Smooth muscle cell (in vitro differentiated cells): ENCODE data around the gene CST4. TPM values are rescaled to one million over a fixed set of nuclear protein-coding genes. Genes with fewer than 3 reads are reported as not detected.
"Not testable (repeated sequence)": the region's sequence is repeated elsewhere in the genome, so short reads cannot be mapped to it uniquely, and the experiment has no call there.

ENCODE experiments used
- DNase-seq: peaks from one replicate; lab custom pipeline; 2025; ENCODE audit not compliant: unreplicated experiment; lab: John Stamatoyannopoulos, UW
- H2AFZ ChIP-seq: fragments of 200-600 bp; sonication (generic); 2 replicates; pipeline ENCODE4 v1.6.0; 2016; ENCODE audit warnings: antibody characterized with exemption, low read depth, mild to moderate bottlenecking
- H3F3A ChIP-seq: fragments of 200-600 bp; sonication (generic); 2 replicates; pipeline ENCODE4 v1.6.0; 2017; ENCODE audit warnings: antibody characterized with exemption, low read depth
- H3K27ac ChIP-seq: fragments of 200-600 bp; sonication (generic); 2 replicates; pipeline ENCODE4 v1.5.1; 2016; ENCODE audit warnings: low read depth, mild to moderate bottlenecking
- H3K27me3 ChIP-seq: fragments of 200-600 bp; sonication (generic); 2 replicates; pipeline ENCODE4 v1.6.1; 2016; ENCODE audit warnings: low read depth, mild to moderate bottlenecking
- H3K36me3 ChIP-seq: fragments of 200-600 bp; sonication (generic); 2 replicates; pipeline ENCODE4 v1.5.1; 2016; ENCODE audit warnings: low read depth
- H3K4me1 ChIP-seq: fragments of 200-600 bp; sonication (generic); 2 replicates; pipeline ENCODE4 v1.5.1; 2016; ENCODE audit warnings: low read depth
- H3K4me2 ChIP-seq: fragments of 200-600 bp; sonication (generic); 2 replicates; pipeline ENCODE4 v1.6.0; 2016; ENCODE audit warnings: mild to moderate bottlenecking
- H3K4me3 ChIP-seq: fragments of 200-600 bp; sonication (generic); 2 replicates; pipeline ENCODE4 v1.5.1; 2016; ENCODE audit warnings: mild to moderate bottlenecking
- H3K79me2 ChIP-seq: fragments of 200-600 bp; sonication (generic); 2 replicates; pipeline ENCODE4 v1.6.0; 2016; ENCODE audit warnings: low read depth, mild to moderate bottlenecking
- H3K9ac ChIP-seq: fragments of 200-600 bp; sonication (generic); 2 replicates; pipeline ENCODE4 v1.6.0; 2016; ENCODE audit warnings: low read depth
- H3K9me3 ChIP-seq: fragments of 200-600 bp; sonication (generic); replicated peaks from 2 replicates; pipeline ENCODE4 v1.5.1; 2016; ENCODE audit warnings: low read depth
- H4K20me1 ChIP-seq: fragments of 200-600 bp; sonication (generic); 2 replicates; pipeline ENCODE4 v1.6.0; 2016; ENCODE audit warnings: low read depth
- WGBS: methylation state at CpG from one replicate; pipeline ENCODE4 v1.1.7; 2016; ENCODE audit warnings: low lambda C conversion rate; 5-methylcytosine and 5-hydroxymethylcytosine counted together
- polyA plus RNA-seq: library from polyadenylated mRNA; unstranded; fragments of >200 nt; fragmentation: Nextera tagmentation; extraction: Ambion mirVana; gene quantifications from 2 replicates; pipeline ENCODE4 v1.2.1, GENCODE V29; 2016
- total RNA-seq: library from RNA; depleted of rRNA; stranded (reverse); fragments of >200 nt; gene quantifications from 2 replicates; pipeline ENCODE4 v1.2.3, GENCODE V29; 2014
- TF ChIP-seq, protein P1 (sequence below): fragments of 200-600 bp; sonication (generic); IDR thresholded peaks from 2 replicates; pipeline ENCODE4 v1.5.1; 2017; ENCODE audit warnings: borderline replicate concordance, mild to moderate bottlenecking, antibody characterized with exemption; ENCODE audit not compliant: insufficient read depth, poor library complexity, severe bottlenecking

Gene CST4
- total and polyA plus RNA-seq, 2 experiments from 2014 or later, result not detected

DNA sequence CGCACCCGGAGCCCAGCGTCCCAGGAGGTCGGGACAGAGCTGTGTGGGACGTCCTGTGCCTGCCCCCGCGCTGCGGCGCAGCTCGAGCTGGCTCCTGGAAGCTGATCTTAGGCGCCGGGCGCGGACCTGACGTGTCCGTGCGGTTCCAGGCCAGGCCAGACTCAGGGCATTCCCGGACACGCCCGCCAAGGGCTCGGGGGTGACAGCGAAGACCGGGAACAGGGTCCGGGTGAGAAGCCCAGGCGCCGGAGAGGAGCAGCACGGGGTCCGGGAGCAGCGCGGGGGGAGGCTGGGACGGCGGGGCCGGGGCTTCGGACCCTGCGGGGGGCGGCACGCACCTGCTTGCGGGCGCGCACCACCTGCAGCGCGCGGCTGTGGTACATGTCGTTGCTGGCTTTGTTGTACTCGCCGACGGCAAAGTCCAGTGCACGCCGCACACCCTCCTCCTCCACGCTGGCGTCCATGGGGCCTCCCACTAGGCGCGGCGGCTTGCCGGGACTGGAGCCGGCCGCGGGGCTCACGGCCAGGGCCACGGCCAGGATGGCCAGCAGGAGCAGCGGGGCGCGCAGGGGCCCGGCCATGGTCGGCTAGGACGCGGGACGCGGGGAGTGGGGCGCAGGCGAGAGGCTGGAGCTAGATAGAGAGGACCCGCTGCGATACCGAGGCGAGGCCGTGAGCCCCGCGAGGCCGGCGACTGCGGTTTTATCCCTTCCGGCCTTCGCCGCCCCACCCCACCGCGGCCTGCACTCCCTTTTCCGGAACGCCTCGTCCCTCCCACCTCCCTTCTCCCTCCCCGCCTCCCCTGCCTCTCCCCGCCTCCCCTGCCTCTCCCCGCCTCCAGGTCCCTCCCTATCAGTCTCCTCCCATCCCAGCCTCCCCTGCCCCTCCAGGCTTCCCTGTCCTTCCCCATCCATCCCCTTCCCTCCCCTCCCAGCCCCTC is 51.3 kb downstream of the CST4 start, which contains the start of gene CST3:
TSS of gene CST3 (minus strand) at position 674 of the 940 bp plus-strand sequence. CDS start at position 581, 93 bp downstream.
- TF ChIP-seq, protein P1, sequence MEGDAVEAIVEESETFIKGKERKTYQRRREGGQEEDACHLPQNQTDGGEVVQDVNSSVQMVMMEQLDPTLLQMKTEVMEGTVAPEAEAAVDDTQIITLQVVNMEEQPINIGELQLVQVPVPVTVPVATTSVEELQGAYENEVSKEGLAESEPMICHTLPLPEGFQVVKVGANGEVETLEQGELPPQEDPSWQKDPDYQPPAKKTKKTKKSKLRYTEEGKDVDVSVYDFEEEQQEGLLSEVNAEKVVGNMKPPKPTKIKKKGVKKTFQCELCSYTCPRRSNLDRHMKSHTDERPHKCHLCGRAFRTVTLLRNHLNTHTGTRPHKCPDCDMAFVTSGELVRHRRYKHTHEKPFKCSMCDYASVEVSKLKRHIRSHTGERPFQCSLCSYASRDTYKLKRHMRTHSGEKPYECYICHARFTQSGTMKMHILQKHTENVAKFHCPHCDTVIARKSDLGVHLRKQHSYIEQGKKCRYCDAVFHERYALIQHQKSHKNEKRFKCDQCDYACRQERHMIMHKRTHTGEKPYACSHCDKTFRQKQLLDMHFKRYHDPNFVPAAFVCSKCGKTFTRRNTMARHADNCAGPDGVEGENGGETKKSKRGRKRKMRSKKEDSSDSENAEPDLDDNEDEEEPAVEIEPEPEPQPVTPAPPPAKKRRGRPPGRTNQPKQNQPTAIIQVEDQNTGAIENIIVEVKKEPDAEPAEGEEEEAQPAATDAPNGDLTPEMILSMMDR, result no peak
- Histone ChIP-seq H3K79me2 (peaks cover 3% of the 10 kb centered on the region), H3K4me2 (peak within 1 kb of the TSS; percentile 99), H2AFZ (peak within 1 kb of the TSS; percentile 95), H3F3A (peaks cover 10% of the 10 kb centered on the region), H3K27ac (peak within 1 kb of the TSS; percentile 19), H4K20me1 (peaks cover 20% of the 10 kb centered on the region), H3K36me3 (no peaks in the 10 kb centered on the region), H3K27me3 (no peaks in the 10 kb centered on the region), H3K4me3 (peak within 1 kb of the TSS; percentile 91), H3K9me3 (no peaks in the 10 kb centered on the region), H3K4me1 (peaks cover 12% of the 10 kb centered on the region), H3K9ac (peak within 1 kb of the TSS; percentile 85)
- WGBS, result under 1% methylated on average over 61 of the region's 92 CpGs
- peak; percentile 35 for DNase-seq

DNA sequence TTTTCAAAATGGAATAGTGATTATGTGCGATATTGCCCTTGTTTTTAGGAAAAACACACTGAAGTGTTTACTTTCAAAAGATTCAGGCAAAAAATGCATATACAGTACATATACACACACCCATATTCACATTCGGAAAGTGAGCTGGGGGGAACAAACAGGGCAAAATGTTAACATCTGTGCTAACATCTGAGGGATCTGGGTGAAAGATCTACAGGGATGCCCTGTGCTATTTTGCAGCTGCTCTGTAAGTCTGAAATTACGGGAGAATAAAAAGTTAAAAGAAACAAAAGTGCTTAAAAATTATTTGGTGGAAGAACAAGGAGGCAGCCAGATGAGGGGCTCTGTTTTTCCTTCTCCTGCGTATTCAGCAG is 51.9 kb downstream of the CST4 start:
- Histone ChIP-seq H3K4me2 (peak overlapping the region; percentile 99), H4K20me1 (peaks cover 20% of the 10 kb centered on the region), H3K4me1 (peaks cover 9% of the 10 kb centered on the region), H2AFZ (peak overlapping the region; percentile 95), H3K4me3 (peak overlapping the region; percentile 91), H3K9me3 (no peaks in the 10 kb centered on the region), H3K79me2 (peaks cover 3% of the 10 kb centered on the region), H3F3A (peaks cover 7% of the 10 kb centered on the region), H3K9ac (peak overlapping the region; percentile 85), H3K27ac (peak overlapping the region; percentile 19), H3K27me3 (no peaks in the 10 kb centered on the region), H3K36me3 (no peaks in the 10 kb centered on the region)
- no peak for DNase-seq
- TF ChIP-seq, protein P1, result no peak
- 50% methylated on average over 4 of the region's 4 CpGs for WGBS

DNA sequence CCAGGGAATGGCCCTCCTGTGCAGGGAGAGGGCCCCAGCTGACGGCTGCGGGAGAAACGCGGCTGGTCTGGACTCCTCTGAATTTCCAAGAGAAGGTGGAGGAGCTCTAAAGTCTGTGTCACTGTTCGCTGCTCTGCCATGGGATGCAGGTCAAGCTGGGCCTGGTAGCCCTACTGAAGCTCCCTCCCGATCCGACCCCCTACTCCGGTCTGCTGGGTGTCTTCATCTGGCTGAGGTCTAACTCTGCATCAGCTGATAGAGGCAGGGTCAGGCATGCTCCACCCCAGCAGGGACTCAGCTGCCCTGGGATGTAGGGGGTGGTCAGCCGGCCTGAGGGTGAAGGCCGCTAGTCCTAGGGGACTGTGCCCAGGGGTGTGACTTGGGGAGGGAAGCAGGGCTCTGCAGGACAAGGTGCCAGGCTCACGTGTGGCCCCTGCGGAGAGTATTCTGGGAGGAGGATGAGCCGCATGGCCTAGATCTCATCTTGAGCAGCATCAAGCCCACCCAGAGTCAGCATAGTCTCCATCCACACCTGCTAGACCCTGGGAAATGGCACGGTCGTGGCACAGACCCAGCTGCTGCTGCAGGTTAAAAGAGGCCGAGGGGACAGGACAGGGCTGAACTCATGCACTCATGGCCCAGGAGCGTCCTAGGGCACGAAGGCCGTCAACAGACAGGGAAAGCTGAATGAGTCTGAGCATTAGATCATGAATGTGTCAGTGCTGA is 52.5 kb downstream of the CST4 start:
- H2AFZ ChIP-seq, result no peak overlapping the region
- peaks cover 1% of the 10 kb centered on the region for H3F3A ChIP-seq
- 89% methylated on average over 19 of the region's 19 CpGs for WGBS
- H4K20me1 ChIP-seq, result peaks cover 20% of the 10 kb centered on the region
- TF ChIP-seq, protein P1, result no peak
- H3K79me2 ChIP-seq, result peaks cover 3% of the 10 kb centered on the region
- H3K4me2 ChIP-seq, result peak overlapping the region; percentile 99
- no peaks in the 10 kb centered on the region for H3K27me3 ChIP-seq
- H3K9ac ChIP-seq, result no peak overlapping the region
- H3K36me3 ChIP-seq, result no peaks in the 10 kb centered on the region
- H3K4me1 ChIP-seq, result peaks cover 9% of the 10 kb centered on the region
- no peak for DNase-seq
- no peaks in the 10 kb centered on the region for H3K9me3 ChIP-seq
- H3K4me3 ChIP-seq, result peak overlapping the region; percentile 91
- H3K27ac ChIP-seq, result no peak overlapping the region

DNA sequence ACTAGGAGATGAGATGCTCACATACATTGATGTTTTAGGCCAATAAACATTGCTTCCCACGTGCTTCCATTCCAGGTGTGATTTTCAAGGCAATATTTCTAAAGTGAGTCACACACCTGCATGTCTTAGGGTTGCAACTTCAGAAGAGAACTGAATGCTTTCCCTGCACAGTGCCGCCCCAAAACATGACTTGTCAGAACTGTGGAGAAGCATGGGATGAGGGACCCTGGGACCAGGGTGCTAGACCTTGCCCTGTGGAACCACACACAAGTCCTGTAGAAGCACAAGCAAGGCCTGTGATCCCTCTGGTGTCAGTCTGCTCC is 53.1 kb downstream of the CST4 start:
- not testable (repeated sequence) for H3K79me2 ChIP-seq, H3K4me1 ChIP-seq, H3K36me3 ChIP-seq, H3K4me2 ChIP-seq, H3K9ac ChIP-seq, H3F3A ChIP-seq, H3K4me3 ChIP-seq, H2AFZ ChIP-seq, H3K27ac ChIP-seq, DNase-seq, H3K9me3 ChIP-seq, H3K27me3 ChIP-seq
- H4K20me1 ChIP-seq, result peaks cover 20% of the 10 kb centered on the region
- 81% methylated on average over 2 of the region's 2 CpGs for WGBS
